ENCODE measurements around the gene STAT5B. TPM values are rescaled to one million over a fixed set of nuclear protein-coding genes. Genes with fewer than 3 reads are reported as not detected.

Gene STAT5B
- total and polyA plus RNA-seq, 9 of the 15 experiments (the other 6 are each of a cell fraction or from before 2014, with no cell fraction given), result 20.8 to 176 (median 92.4) TPM

DNA sequence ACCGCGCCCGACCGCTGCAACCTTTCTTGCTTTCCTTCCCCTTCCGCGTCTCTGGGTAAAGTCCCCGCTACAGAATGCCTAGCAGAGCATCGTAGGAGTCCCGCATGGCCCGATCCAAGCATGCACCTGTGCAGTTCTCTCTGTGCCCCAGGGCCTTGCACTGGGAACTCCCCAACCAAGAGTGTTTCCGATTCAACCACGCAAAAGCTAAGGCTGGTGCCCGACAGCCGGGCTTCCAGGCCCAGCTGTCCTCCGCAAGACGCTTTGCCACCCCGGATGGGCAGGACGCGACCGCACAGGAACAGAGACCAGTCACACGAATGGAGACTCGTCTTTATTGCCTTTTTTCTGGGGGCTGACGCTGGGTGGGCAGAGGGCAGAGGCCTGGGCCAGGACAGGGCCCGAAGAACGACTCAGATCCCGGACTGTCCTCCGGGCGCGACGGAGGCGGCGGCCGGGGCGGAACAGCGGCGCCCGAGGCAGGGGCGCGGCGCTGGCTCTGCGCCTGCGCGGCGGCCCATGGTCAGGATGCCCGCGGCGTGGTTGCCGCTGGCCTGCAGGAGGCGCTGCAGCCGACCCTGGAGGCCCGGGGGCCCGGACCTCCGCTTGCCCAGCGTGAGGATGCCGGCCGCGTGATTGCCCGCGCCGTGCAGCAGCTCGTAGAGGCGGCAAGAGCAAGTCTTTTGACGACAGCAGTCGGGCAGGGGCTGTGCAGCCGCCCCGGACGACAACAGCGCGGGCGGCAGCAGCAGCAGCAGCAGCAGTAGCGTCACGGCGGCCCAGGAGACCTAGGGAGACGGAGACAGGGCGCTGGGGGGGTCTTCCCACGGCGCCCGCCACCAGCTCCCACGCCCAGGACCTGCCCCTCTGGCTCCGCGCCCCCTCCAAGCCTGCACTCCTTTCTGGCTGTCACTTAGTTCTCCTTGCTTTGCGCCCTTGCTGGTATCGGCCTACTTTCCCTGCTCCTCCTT, 92.2 kb downstream of the STAT5B start:
- DNase-seq (ENCODE audit: extremely low read depth in 1 of 4, low spot score in 3 of 4) (peak; percentile 91 to 98 (median 96)), ATAC-seq (peak; percentile 81), FAIRE-seq (no peak)
- Histone ChIP-seq H2AFZ (ENCODE audit: low read depth, low read length) (peak overlapping the region; percentile 96), H3K9me1 (ENCODE audit: control insufficient read depth, insufficient read depth, low read length) (peaks cover 7% of the 10 kb centered on the region), H3K4me2 (ENCODE audit: insufficient read depth, low read length) (peak overlapping the region; percentile 95), H3K4me3 (peak overlapping the region; percentile 65), H4K20me1 (replicated peaks; ENCODE audit: control insufficient read depth, insufficient read depth, low read length) (0 out of 2 replicates have a peak, but pooled peaks cover 4% of the 10 kb centered on the region), H3K79me2 (ENCODE audit: control insufficient read depth, insufficient read depth, low read length) (peaks cover 11% of the 10 kb centered on the region; the same call in 2 of the 3 replicates), H3K9me3 (replicated peaks; ENCODE audit: control insufficient read depth, insufficient read depth, low read depth, low read length) (no peaks in the 10 kb centered on the region), H3K36me3 (ENCODE audit: control insufficient read depth, insufficient read depth, low read length) (no peaks in the 10 kb centered on the region), H3K27ac (ENCODE audit: extremely low read depth, low read depth, low read length) (peak overlapping the region; percentile 66), H3K9ac (ENCODE audit: insufficient read depth in 1 of 2, low read depth in 2 of 2, low read length in 2 of 2) (peak overlapping the region; percentile 79 to 87), H3K4me1 (replicated peaks in 1 of 2; ENCODE audit: control insufficient read depth in 2 of 2, insufficient read depth in 2 of 2, low read length in 2 of 2) (peaks cover 31 to 47% of the 10 kb centered on the region in 2 experiments), H3K27me3 (ENCODE audit: control insufficient read depth in 2 of 2, insufficient read depth in 2 of 2, low read length in 2 of 2) (no peaks in the 10 kb centered on the region)
- in situ Hi-C loops (cut with MboI) (no loop called here), intact Hi-C loops (cut with micrococcal nuclease) (loop anchor here (5.0 to 10.0 kb wide), 2 partner anchors 221 to 222 kb away; no protein-coding TSS in a partner anchor)
- 8% methylated on average over 68 of the region's 83 CpGs for WGBS (ENCODE audit: insufficient coverage, low coverage, missing lambda C conversion rate)
- TSS peak; percentile 85 for BruUV-seq (replicated peaks)
- ChIA-PET POLR2A (interaction anchor here (0.6 to 1.9 kb wide), 5 partner anchors 10 to 370 kb away, joined by 3 to 7 read pairs (median 3); partner anchors contain the start of gene GHDC), CTCF (ENCODE audit: low intra/inter-chr PET ratio) (interaction anchor here (0.5 kb wide), 1 partner anchor 269 kb away, joined by 4 read pairs; no protein-coding TSS in a partner anchor)
- TF ChIP-seq TAF1 (IDR thresholded peaks at IDR 0.05; ENCODE audit: control insufficient read depth, extremely low read depth, insufficient read depth, low read length, severe bottlenecking), result peak; percentile 27
- TF ChIP-seq, protein P1, sequence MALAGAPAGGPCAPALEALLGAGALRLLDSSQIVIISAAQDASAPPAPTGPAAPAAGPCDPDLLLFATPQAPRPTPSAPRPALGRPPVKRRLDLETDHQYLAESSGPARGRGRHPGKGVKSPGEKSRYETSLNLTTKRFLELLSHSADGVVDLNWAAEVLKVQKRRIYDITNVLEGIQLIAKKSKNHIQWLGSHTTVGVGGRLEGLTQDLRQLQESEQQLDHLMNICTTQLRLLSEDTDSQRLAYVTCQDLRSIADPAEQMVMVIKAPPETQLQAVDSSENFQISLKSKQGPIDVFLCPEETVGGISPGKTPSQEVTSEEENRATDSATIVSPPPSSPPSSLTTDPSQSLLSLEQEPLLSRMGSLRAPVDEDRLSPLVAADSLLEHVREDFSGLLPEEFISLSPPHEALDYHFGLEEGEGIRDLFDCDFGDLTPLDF (CRISPR knock-in tag; IDR thresholded peaks at IDR 0.05), result 0 out of 2 replicates have a peak, but pooled peaks have one; percentile 62
- TF ChIP-seq ZNF830 (CRISPR knock-in tag; IDR thresholded peaks at IDR 0.05), result peak; percentile 84
- 0 out of 4 replicates have a peak, but pooled peaks of 1 of the 2 experiments have one; percentile 1 for TF ChIP-seq HDAC1 (IDR thresholded peaks at IDR 0.05)
- peak; percentile 58; the same call in 1 of the 2 replicates for TF ChIP-seq SOX6 (IDR thresholded peaks at IDR 0.05)
- TF ChIP-seq CREM (IDR thresholded peaks at IDR 0.05; ENCODE audit: low read depth), result peak; percentile 26
- TF ChIP-seq RNF2 (IDR thresholded peaks at IDR 0.05), result peak; percentile 73; the same call in 1 of the 2 replicates
- TF ChIP-seq, protein P2, sequence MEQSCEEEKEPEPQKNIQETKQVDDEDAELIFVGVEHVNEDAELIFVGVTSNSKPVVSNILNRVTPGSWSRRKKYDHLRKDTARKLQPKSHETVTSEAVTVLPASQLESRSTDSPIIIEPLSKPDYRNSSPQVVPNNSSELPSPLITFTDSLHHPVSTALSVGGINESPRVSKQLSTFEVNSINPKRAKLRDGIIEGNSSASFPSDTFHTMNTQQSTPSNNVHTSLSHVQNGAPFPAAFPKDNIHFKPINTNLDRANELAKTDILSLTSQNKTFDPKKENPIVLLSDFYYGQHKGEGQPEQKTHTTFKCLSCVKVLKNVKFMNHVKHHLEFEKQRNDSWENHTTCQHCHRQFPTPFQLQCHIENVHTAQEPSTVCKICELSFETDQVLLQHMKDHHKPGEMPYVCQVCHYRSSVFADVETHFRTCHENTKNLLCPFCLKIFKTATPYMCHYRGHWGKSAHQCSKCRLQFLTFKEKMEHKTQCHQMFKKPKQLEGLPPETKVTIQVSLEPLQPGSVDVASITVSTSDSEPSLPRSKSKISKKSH (CRISPR knock-in tag; IDR thresholded peaks at IDR 0.05), result no peak
- TF ChIP-seq, protein P3, sequence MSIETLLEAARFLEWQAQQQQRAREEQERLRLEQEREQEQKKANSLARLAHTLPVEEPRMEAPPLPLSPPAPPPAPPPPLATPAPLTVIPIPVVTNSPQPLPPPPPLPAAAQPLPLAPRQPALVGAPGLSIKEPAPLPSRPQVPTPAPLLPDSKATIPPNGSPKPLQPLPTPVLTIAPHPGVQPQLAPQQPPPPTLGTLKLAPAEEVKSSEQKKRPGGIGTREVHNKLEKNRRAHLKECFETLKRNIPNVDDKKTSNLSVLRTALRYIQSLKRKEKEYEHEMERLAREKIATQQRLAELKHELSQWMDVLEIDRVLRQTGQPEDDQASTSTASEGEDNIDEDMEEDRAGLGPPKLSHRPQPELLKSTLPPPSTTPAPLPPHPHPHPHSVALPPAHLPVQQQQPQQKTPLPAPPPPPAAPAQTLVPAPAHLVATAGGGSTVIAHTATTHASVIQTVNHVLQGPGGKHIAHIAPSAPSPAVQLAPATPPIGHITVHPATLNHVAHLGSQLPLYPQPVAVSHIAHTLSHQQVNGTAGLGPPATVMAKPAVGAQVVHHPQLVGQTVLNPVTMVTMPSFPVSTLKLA (conservative IDR thresholded peaks at IDR 0.05), result peak in 1 of 2 experiments; percentile 28; a peak in 2 of 4 replicates
- TF ChIP-seq, protein P4, sequence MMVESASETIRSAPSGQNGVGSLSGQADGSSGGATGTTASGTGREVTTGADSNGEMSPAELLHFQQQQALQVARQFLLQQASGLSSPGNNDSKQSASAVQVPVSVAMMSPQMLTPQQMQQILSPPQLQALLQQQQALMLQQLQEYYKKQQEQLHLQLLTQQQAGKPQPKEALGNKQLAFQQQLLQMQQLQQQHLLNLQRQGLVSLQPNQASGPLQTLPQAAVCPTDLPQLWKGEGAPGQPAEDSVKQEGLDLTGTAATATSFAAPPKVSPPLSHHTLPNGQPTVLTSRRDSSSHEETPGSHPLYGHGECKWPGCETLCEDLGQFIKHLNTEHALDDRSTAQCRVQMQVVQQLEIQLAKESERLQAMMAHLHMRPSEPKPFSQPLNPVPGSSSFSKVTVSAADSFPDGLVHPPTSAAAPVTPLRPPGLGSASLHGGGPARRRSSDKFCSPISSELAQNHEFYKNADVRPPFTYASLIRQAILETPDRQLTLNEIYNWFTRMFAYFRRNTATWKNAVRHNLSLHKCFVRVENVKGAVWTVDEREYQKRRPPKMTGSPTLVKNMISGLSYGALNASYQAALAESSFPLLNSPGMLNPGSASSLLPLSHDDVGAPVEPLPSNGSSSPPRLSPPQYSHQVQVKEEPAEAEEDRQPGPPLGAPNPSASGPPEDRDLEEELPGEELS (CRISPR knock-in tag; IDR thresholded peaks at IDR 0.05; ENCODE audit: borderline replicate concordance), result no peak
- peak; percentile 73 for TF ChIP-seq ZFX (CRISPR knock-in tag; IDR thresholded peaks at IDR 0.05)
- peak; percentile 57 for TF ChIP-seq U2AF1 (optimal IDR thresholded peaks at IDR 0.05; ENCODE audit: low read depth, low read length)

All from K562 (cell line).